Mesothelial cell of epicardium (in vitro differentiated cells): ENCODE data around the gene CECR2. TPM values are rescaled to one million over a fixed set of nuclear protein-coding genes. Genes with fewer than 3 reads are reported as not detected.

Experiments
- DNase-seq, 2 experiments: peaks; one replicate each; pipeline ENCODE4 v3.0.0; 2021; ENCODE audit warnings: low spot score in 2 of 2; ENCODE audit not compliant: unreplicated experiment in 2 of 2
- H3K27ac Mint-ChIP-seq: 2 replicates; pipeline ENCODE4 v1.8.0; 2021; ENCODE audit warnings: mixed read lengths
- H3K27me3 Mint-ChIP-seq: 2 replicates; pipeline ENCODE4 v1.8.0; 2021; ENCODE audit warnings: low read depth, mixed read lengths
- H3K36me3 Mint-ChIP-seq: 2 replicates; pipeline ENCODE4 v1.8.0; 2021; ENCODE audit warnings: mixed read lengths
- H3K4me1 Mint-ChIP-seq: 2 replicates; pipeline ENCODE4 v1.8.0; 2021; ENCODE audit warnings: mixed read lengths
- H3K4me3 Mint-ChIP-seq: 2 replicates; pipeline ENCODE4 v1.8.0; 2021; ENCODE audit warnings: mild to moderate bottlenecking, moderate library complexity, mixed read lengths
- H3K9me3 Mint-ChIP-seq: 2 replicates; pipeline ENCODE4 v1.8.0; 2021; ENCODE audit warnings: mixed read lengths
- total RNA-seq: library from RNA; stranded (reverse); gene quantifications from 3 replicates; pipeline ENCODE4 v1.2.1, GENCODE V29; 2021
- TF ChIP-seq, protein P1 (sequence below): fragments of 200-600 bp; sonication (generic); IDR thresholded peaks from one replicate; pipeline ENCODE4 v1.5.0; 2021; ENCODE audit warnings: antibody characterized with exemption; ENCODE audit not compliant: unreplicated experiment

Gene CECR2
- total RNA-seq, 1 donor from 2014 or later: 15.0 TPM

DNA sequence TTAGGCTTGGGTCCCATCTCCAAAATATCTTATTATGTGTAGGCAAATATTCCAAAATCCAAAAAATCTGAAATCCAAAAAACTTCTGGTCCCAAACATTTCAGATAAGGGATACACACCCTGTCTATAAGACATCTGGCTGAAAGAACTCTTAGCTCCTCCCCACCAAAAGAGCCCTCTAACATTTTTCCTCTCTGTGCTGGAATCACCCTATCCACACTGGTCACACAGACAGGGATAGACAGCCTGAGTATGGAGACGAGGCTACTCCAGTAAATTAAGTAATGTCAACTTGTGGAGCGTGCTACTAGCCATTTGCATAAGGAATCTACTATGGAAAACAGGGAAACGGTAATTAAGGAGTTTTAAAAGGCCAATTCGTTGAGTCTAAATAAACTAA is 234.4 kb downstream of the CECR2 start:
- no peak for DNase-seq
- H3K27ac Mint-ChIP-seq: no peak overlapping the region

GRCh38 chr22:17606496-17606895 is 237.2 kb downstream of the CECR2 start:
- Mint-ChIP-seq H3K4me3 (no peak overlapping the region), H3K27ac (no peak overlapping the region), H3K36me3 (peaks cover 16% of the 10 kb centered on the region), H3K27me3 (no peaks in the 10 kb centered on the region), H3K4me1 (no peaks in the 10 kb centered on the region), H3K9me3 (no peaks in the 10 kb centered on the region)
- TF ChIP-seq, protein P1, sequence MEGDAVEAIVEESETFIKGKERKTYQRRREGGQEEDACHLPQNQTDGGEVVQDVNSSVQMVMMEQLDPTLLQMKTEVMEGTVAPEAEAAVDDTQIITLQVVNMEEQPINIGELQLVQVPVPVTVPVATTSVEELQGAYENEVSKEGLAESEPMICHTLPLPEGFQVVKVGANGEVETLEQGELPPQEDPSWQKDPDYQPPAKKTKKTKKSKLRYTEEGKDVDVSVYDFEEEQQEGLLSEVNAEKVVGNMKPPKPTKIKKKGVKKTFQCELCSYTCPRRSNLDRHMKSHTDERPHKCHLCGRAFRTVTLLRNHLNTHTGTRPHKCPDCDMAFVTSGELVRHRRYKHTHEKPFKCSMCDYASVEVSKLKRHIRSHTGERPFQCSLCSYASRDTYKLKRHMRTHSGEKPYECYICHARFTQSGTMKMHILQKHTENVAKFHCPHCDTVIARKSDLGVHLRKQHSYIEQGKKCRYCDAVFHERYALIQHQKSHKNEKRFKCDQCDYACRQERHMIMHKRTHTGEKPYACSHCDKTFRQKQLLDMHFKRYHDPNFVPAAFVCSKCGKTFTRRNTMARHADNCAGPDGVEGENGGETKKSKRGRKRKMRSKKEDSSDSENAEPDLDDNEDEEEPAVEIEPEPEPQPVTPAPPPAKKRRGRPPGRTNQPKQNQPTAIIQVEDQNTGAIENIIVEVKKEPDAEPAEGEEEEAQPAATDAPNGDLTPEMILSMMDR: no peak
- no peak for DNase-seq

More for the DNA sequence above, 234.4 kb downstream of the CECR2 start:
- Mint-ChIP-seq H3K4me3 (no peak overlapping the region), H3K27me3 (no peaks in the 10 kb centered on the region), H3K4me1 (no peaks in the 10 kb centered on the region), H3K9me3 (no peaks in the 10 kb centered on the region), H3K36me3 (peaks cover 9% of the 10 kb centered on the region)
- TF ChIP-seq, protein P1: no peak

Other genes with a start within 250 kb of the CECR2 start
- gene TMEM121B, start 248.1 kb upstream of the CECR2 start, total RNA-seq: 1.0 to 1.1 TPM (median 1.1 TPM) in 3 replicates
- gene HDHD5, start 210.2 kb upstream of the CECR2 start, total RNA-seq: 42.3 to 47.1 TPM (median 42.6 TPM) in 3 replicates
- 43.1 to 45.6 TPM (median 44.9 TPM) in 3 replicates for gene ADA2, start 150.0 kb upstream of the CECR2 start, total RNA-seq
- 0.35 to 0.60 TPM (median 0.54 TPM) in 3 replicates for gene SLC25A18, start 194.0 kb downstream of the CECR2 start, total RNA-seq